ENCODE results near the gene SNTA1.
"Not testable (repeated sequence)": the region's sequence is repeated elsewhere in the genome, so short reads cannot be mapped to it uniquely, and the experiment has no call there.

SNTA1 gene

DNA sequence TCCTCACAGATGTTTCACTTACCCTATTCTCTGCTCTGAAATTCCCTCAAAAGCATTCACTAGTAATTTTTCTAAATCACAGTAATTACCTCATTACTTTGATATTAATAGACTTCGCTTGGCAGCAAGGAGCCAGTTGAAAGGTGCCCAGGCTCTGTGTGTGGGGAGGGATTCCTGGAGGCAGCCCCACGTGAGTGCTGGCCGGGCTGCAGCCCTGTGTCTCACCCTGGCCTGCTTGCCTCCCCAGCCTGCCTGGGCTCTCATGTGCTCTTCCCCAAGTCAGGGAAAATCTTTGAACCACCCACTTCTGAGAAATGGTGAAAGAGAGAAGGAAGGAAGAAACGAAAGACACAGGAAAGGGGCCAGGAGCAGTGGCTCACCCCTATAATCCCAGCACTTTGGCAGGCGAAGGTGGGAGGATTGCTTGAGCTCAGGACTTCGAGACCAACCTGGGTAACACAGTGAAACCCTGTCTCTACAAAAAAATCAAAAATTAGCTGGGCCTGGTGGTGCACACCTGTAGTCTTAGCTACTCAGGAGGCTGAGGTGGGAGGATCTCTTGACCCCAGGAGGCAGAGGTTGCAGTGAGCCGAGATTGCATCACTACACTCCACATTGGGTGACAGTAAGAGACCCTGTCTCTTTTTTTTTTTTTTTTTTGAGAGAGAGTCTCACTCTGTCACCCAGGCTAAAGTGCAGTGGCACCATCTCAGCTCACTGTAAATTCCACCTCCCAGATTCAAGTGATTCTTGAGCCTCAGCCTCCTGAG, 20.0 kb upstream of the SNTA1 start:
- H3K4me3 ChIP-seq (ENCODE audit: low read depth, low read length), result no peak overlapping the region
- TF ChIP-seq, protein P1, sequence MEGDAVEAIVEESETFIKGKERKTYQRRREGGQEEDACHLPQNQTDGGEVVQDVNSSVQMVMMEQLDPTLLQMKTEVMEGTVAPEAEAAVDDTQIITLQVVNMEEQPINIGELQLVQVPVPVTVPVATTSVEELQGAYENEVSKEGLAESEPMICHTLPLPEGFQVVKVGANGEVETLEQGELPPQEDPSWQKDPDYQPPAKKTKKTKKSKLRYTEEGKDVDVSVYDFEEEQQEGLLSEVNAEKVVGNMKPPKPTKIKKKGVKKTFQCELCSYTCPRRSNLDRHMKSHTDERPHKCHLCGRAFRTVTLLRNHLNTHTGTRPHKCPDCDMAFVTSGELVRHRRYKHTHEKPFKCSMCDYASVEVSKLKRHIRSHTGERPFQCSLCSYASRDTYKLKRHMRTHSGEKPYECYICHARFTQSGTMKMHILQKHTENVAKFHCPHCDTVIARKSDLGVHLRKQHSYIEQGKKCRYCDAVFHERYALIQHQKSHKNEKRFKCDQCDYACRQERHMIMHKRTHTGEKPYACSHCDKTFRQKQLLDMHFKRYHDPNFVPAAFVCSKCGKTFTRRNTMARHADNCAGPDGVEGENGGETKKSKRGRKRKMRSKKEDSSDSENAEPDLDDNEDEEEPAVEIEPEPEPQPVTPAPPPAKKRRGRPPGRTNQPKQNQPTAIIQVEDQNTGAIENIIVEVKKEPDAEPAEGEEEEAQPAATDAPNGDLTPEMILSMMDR (IDR thresholded peaks at IDR 0.05; ENCODE audit: control insufficient read depth, extremely low read depth, insufficient read depth), result no peak
- no peak for DNase-seq (ENCODE audit: low read depth)

DNA sequence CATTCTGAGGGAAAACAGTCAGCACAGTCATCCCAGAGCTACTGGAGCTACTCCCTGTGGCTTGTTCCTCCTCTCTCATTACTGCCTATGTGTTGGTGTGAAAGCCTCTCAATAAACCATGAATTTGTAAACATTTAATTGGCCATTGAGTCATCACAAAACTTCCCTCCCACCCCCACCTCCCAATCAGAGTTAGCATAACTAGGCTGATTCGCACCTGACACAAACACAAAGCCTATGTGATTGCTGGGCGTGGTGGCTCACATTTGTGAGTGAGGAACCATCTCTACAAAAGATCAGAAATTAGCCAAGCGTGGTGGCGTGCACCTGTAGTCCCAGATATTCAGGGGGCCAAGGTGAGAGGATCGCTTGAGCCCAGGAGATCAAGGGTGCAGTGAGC, 17.1 kb upstream of the SNTA1 start:
- TF ChIP-seq, protein P1 (IDR thresholded peaks at IDR 0.05; ENCODE audit: control insufficient read depth, extremely low read depth, insufficient read depth), result no peak
- H3K4me3 ChIP-seq (ENCODE audit: low read depth, low read length), result no peak overlapping the region
- DNase-seq (ENCODE audit: low read depth), result no peak

DNA sequence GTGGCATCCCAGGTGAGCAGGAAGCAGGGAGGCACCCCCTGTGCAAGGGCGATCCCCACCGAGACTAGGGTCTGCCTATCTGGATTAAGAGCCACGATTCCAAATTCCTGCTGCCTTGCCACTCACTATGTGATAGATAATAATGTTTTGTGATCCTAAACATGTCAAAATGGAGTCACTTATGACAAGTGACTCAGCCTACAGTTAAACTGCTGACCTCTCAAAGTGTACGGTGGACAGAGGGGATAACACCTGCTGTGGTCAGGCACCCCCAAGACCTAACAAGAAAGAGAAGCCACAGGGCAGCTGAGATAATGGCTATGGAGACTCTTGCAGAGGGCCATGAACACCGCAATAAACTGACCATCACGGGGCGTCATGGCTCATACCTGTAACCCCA, 16.0 kb upstream of the SNTA1 start:
- TF ChIP-seq, protein P1 (IDR thresholded peaks at IDR 0.05; ENCODE audit: control insufficient read depth, extremely low read depth, insufficient read depth), result no peak
- no peak for DNase-seq (ENCODE audit: low read depth)
- no peak overlapping the region for H3K4me3 ChIP-seq (ENCODE audit: low read depth, low read length)

GRCh38 chr20:33456916-33457642, 13.5 kb upstream of the SNTA1 start:
- TF ChIP-seq, protein P1 (IDR thresholded peaks at IDR 0.05; ENCODE audit: control insufficient read depth, extremely low read depth, insufficient read depth), result peak; percentile 91
- DNase-seq (ENCODE audit: low read depth), result peak; percentile 67
- H3K4me3 ChIP-seq (ENCODE audit: low read depth, low read length), result not testable (repeated sequence)

DNA sequence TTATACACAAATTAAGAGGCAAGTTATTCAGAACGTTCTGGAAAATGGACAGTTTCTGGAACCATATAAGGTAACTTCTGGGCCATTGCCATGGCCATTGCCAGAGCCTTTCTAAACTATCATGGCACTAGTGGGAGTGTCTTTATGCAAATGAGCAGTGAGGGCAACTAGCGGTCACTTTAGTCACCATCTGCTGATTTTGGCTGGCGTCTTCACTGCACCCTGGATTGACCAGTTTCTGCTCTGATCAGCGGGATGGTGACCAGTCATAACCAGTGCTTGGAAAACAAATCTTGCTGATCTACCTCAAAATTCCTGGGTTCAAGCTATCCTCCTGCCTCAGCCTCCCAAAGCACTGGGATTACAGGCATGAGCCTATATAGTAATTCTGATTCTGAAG, 7.3 kb upstream of the SNTA1 start:
- H3K4me3 ChIP-seq (ENCODE audit: low read depth, low read length), result no peak overlapping the region
- DNase-seq (ENCODE audit: low read depth), result no peak
- TF ChIP-seq, protein P1 (IDR thresholded peaks at IDR 0.05; ENCODE audit: control insufficient read depth, extremely low read depth, insufficient read depth), result no peak

DNA sequence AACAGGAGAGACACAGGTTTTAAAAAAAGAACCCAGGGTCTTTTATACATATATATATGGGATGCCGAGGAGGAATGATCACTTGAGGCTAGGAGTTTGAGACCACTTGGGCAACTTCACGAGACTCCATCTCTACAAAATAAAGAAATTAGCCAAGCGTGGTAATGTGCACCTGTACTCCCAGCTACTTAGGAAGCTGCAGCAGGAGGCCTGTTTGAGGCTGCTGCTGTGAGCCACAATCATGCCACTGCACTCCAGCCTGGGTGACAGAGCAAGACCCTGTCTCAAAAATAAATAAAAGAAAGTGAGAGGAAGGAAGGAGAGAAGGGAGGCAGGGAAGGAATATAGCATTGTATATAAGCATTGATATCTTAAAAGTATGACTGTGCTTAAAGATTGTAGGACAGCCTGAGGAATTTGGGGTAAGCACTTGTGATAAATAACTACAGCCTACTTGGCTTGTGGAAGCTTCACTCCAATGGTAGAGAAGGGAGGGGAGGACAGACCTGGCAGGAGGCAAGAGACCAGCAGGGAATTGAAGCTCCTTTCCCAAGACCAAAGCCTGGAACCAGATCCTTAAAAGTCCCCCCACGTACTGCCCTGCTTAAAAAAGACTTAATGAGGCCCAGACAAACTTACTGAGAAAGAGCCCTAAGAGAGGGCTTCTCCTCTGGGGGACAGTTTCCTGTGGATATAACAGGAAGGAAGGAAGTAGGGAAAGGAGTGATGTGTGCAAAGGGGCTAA, 2.5 kb upstream of the SNTA1 start:
- TF ChIP-seq, protein P1 (IDR thresholded peaks at IDR 0.05; ENCODE audit: control insufficient read depth, extremely low read depth, insufficient read depth), result no peak
- no peak overlapping the region for H3K4me3 ChIP-seq (ENCODE audit: low read depth, low read length)
- no peak for DNase-seq (ENCODE audit: low read depth)
